Spleen (tissue), 11 donors: ENCODE measurements around the gene CAMK2B. TPM values are rescaled to one million over a fixed set of nuclear protein-coding genes. Genes with fewer than 3 reads are reported as not detected.

Experiments
- DNase-seq: peaks from one replicate; pipeline ENCODE4 v3.0.0-alpha.2; 2020
- H3K27ac ChIP-seq, 8 donors: fragments of 200-600 bp; sonication (generic) in 7 of 8; 1 replicate in 4 of 8; 2 replicates in 4 of 8; pipeline versions ENCODE4 v1.5.0 to v1.8.0; 2016 to 2021; ENCODE audit warnings: inconsistent platforms in 4 of 8, mild to moderate bottlenecking in 4 of 8, moderate library complexity in 1 of 8
- H3K27me3 ChIP-seq, 7 donors: fragments of 200-600 bp; sonication (generic) in 6 of 7; replicated peaks in 1 of 7; 1 replicate in 4 of 7; 2 replicates in 3 of 7; pipeline versions ENCODE4 v1.5.0 to v1.8.0; 2016 to 2021; ENCODE audit warnings: inconsistent platforms in 3 of 7, mild to moderate bottlenecking in 1 of 7
- H3K36me3 ChIP-seq, 6 donors: fragments of 200-600 bp; sonication (generic) in 5 of 6; 1 replicate in 4 of 6; 2 replicates in 2 of 6; pipeline versions ENCODE4 v1.5.0 to v1.8.0; 2016 to 2021; ENCODE audit warnings: inconsistent platforms in 2 of 6
- H3K4me1 ChIP-seq, 6 donors: fragments of 200-600 bp; sonication (generic) in 5 of 6; 1 replicate in 3 of 6; 2 replicates in 3 of 6; pipeline versions ENCODE4 v1.5.0 to v1.8.0; 2016 to 2021; ENCODE audit warnings: inconsistent platforms in 3 of 6
- H3K4me3 ChIP-seq, 8 donors: fragments of 200-600 bp; sonication (generic) in 7 of 8; 1 replicate in 4 of 8; 2 replicates in 4 of 8; pipeline versions ENCODE4 v1.5.0 to v1.8.0; 2016 to 2021; ENCODE audit warnings: inconsistent platforms in 4 of 8, mild to moderate bottlenecking in 4 of 8, moderate library complexity in 2 of 8
- H3K9me3 ChIP-seq, 8 donors: fragments of 200-600 bp; sonication (generic) in 7 of 8; 1 replicate in 4 of 8; 2 replicates in 4 of 8; pipeline versions ENCODE4 v1.5.0 to v1.8.0; 2016 to 2021; ENCODE audit warnings: inconsistent platforms in 4 of 8
- CTCF ChIP-seq, 11 experiments: fragments of 200-600 bp in 7 of 11; fragments of 450-650 bp in 4 of 11; sonication (generic) in 4 of 11; IDR thresholded peaks in 8 of 11; conservative IDR thresholded peaks in 3 of 11; 1 replicate in 7 of 11; 2 replicates in 4 of 11; pipeline versions ENCODE4 v1.4.0 to v1.8.0; 2016 to 2021; ENCODE audit warnings: antibody characterized with exemption in 11 of 11, inconsistent platforms in 4 of 11, mild to moderate bottlenecking in 1 of 11
- POLR2A ChIP-seq, 3 donors: fragments of 450-650 bp; IDR thresholded peaks; one replicate each; pipeline ENCODE4 v1.5.1; 2017; ENCODE audit warnings: antibody characterized with exemption in 3 of 3, mild to moderate bottlenecking in 1 of 3
- POLR2AphosphoS5 ChIP-seq, 3 donors: sonication (generic); formaldehyde crosslinking; IDR thresholded peaks; one replicate each; pipeline ENCODE4 v1.5.1; 2017; ENCODE audit warnings: antibody characterized with exemption in 3 of 3
- WGBS, 5 donors: extraction: QIAGEN DNeasy Blood & Tissue Kit in 3 of 5; methylation state at CpG; one replicate each; pipeline versions ENCODE4 v1.1.5 to v1.1.7; 2013 to 2018; 5-methylcytosine and 5-hydroxymethylcytosine counted together
- intact Hi-C: fragments of 100-400 bp; cut with DNase I; formaldehyde crosslinking; loops from one replicate; pipeline ENCODE4 v1.15.0; 2023; ENCODE audit warnings: low total_unique reads
- polyA plus RNA-seq, 3 donors: library from polyadenylated mRNA; stranded (reverse); fragments of 200-250 nt; gene quantifications; one replicate each; pipeline ENCODE4 v1.2.1, GENCODE V29; 2013
- total RNA-seq, 7 donors: library from RNA; depleted of rRNA in 3 of 7; stranded (reverse); fragments of >200 nt in 3 of 7; fragmentation: NEBNext Ultra II Directional in 4 of 7; extraction: Animal tissue kit (Norgen Biotek cat#: 25700) in 4 of 7; gene quantifications; one replicate each; pipeline versions ENCODE4 v1.1.0 to v1.2.1, GENCODE V29; 2016 to 2021
- donor health status: healthy with polysubstance abuse.
- donor health status: DM: no; HTN: no; CAD: no; lungs with moderate emphysema.
- donor health status: DM: no; HTN: no; CAD: no.
- donor health status: Bipolar disorder and iron deficiency.
- donor health status: healthy.
- donor health status: DM: no; HTN: no; CAD: no.
- donor health status: DM: yes; HTN: yes; CAD: no.

The CAMK2B gene
- total and polyA plus RNA-seq, 10 donors, result 0.20 to 2.9 (median 0.61) TPM; not detected in 2

GRCh38 chr7:44244282-44244681 lies 81.1 kb downstream of the CAMK2B start:
- DNase-seq, result no peak
- 43 to 65% (median 57%) methylated on average over 3 to 8 of the region's 8 CpGs for WGBS, 5 donors
- Histone ChIP-seq H3K4me3 (no peak overlapping the region), H3K4me1 (peaks cover 0 to 11% (median 7%) of the 10 kb centered on the region in 6 donors), H3K36me3 (no peaks in the 10 kb centered on the region), H3K27ac (no peak overlapping the region), H3K27me3 (peaks cover 0 to 6% (median 0%) of the 10 kb centered on the region in 7 donors), H3K9me3 (no peaks in the 10 kb centered on the region)
- TF ChIP-seq CTCF (IDR thresholded peaks at IDR 0.05 in 8 of 11, conservative IDR thresholded peaks at IDR 0.05 in 3 of 11) (peak in 7 of 11 experiments; percentile 38 to 67 (median 62)), POLR2AphosphoS5 (IDR thresholded peaks at IDR 0.05) (no peak)
- intact Hi-C loops, result loop anchor here (5.0 kb wide), 1 partner anchor 233 kb away; no protein-coding TSS in a partner anchor

GRCh38 chr7:44242091-44242490 lies 83.3 kb downstream of the CAMK2B start:
- Histone ChIP-seq H3K9me3 (no peaks in the 10 kb centered on the region), H3K36me3 (no peaks in the 10 kb centered on the region), H3K4me1 (peaks cover 0 to 11% (median 7%) of the 10 kb centered on the region in 6 donors), H3K4me3 (no peak overlapping the region), H3K27ac (no peak overlapping the region), H3K27me3 (peaks cover 0 to 14% (median 0%) of the 10 kb centered on the region in 7 donors)
- TF ChIP-seq CTCF (IDR thresholded peaks at IDR 0.05 in 8 of 11, conservative IDR thresholded peaks at IDR 0.05 in 3 of 11) (no peak), POLR2A (IDR thresholded peaks at IDR 0.05) (no peak), POLR2AphosphoS5 (IDR thresholded peaks at IDR 0.05) (no peak)
- intact Hi-C loops, result loop anchor here (5.0 kb wide), 1 partner anchor 235 kb away; no protein-coding TSS in a partner anchor
- 83 to 91% (median 87%) methylated on average over 5 to 10 of the region's 10 CpGs; no CpG with 5 or more reads in 1 of the 5 donors for WGBS, 5 donors
- no peak for DNase-seq

GRCh38 chr7:44240983-44241510 lies 84.3 kb downstream of the CAMK2B start:
- H3K27ac ChIP-seq, result no peak overlapping the region
- no peaks in the 10 kb centered on the region for H3K9me3 ChIP-seq
- TF ChIP-seq POLR2A (IDR thresholded peaks at IDR 0.05) (no peak), POLR2AphosphoS5 (IDR thresholded peaks at IDR 0.05) (peak in 1 of 3 donors; percentile 21), CTCF (IDR thresholded peaks at IDR 0.05 in 8 of 11, conservative IDR thresholded peaks at IDR 0.05 in 3 of 11) (peak; percentile 37 to 82 (median 70))
- intact Hi-C loops, result loop anchor here (5.0 kb wide), 1 partner anchor 236 kb away; no protein-coding TSS in a partner anchor
- 27 to 33% (median 27%) methylated on average over 9 to 10 of the region's 10 CpGs for WGBS, 5 donors
- H3K36me3 ChIP-seq, result no peaks in the 10 kb centered on the region
- H3K4me1 ChIP-seq, result peaks cover 0 to 11% (median 7%) of the 10 kb centered on the region in 6 donors
- peaks cover 0 to 14% (median 0%) of the 10 kb centered on the region in 7 donors for H3K27me3 ChIP-seq
- H3K4me3 ChIP-seq, result peak overlapping the region in 1 of 8 donors; percentile 50
- DNase-seq, result peak; percentile 84

GRCh38 chr7:44240376-44240775 lies 85.0 kb downstream of the CAMK2B start:
- 71 to 85% (median 82%) methylated on average over 15 to 16 of the region's 16 CpGs for WGBS, 5 donors
- Histone ChIP-seq H3K4me1 (peaks cover 0 to 11% (median 7%) of the 10 kb centered on the region in 6 donors), H3K27ac (no peak overlapping the region), H3K27me3 (peaks cover 0 to 14% (median 0%) of the 10 kb centered on the region in 7 donors), H3K9me3 (no peaks in the 10 kb centered on the region), H3K4me3 (no peak overlapping the region), H3K36me3 (no peaks in the 10 kb centered on the region)
- DNase-seq, result no peak
- TF ChIP-seq POLR2AphosphoS5 (IDR thresholded peaks at IDR 0.05), result no peak
- TF ChIP-seq CTCF (IDR thresholded peaks at IDR 0.05 in 8 of 11, conservative IDR thresholded peaks at IDR 0.05 in 3 of 11), result no peak
- no peak for TF ChIP-seq POLR2A (IDR thresholded peaks at IDR 0.05)
- intact Hi-C loops, result loop anchor here (5.0 kb wide), 1 partner anchor 237 kb away; no protein-coding TSS in a partner anchor
